K562 (cell line): ENCODE measurements around the gene BCAS4. TPM values are rescaled to one million over a fixed set of nuclear protein-coding genes. Genes with fewer than 3 reads are reported as not detected.

ENCODE experiments used
- ATAC-seq: fragments of 200-7000 bp; cut with Tn5 transposase; 3 replicates; pipeline ENCODE4 v1.9.1; 2020; ENCODE audit warnings: moderate library complexity
- BruUV-seq: library from RNA; stranded (reverse); fragments of 400-500 nt; replicated peaks from 2 replicates; lab custom pipeline; 2021; lab: Mats Ljungman, UMichigan
- CTCF ChIA-PET: fragments of 300-600 bp; formaldehyde crosslinking; extraction: SDS; loops from one replicate; lab custom pipeline; 2021; ENCODE audit warnings: low intra/inter-chr PET ratio; lab: Yijun Ruan, JAX
- POLR2A ChIA-PET: fragments of 300-600, 350-650 bp; sonication (Branson Sonifier 250); formaldehyde crosslinking; extraction: SDS; loops from one replicate; lab custom pipeline; 2021; ENCODE audit warnings: antibody characterized with exemption, inconsistent platforms; lab: Yijun Ruan, JAX
- DNase-seq, 4 experiments: peaks; one replicate each; pipeline versions ENCODE4 v3.0.0 to v3.0.0-alpha.2; 2011 to 2018; ENCODE audit warnings: low spot score in 3 of 4, mixed read lengths in 3 of 4; ENCODE audit errors: extremely low read depth in 1 of 4
- FAIRE-seq: peaks from 2 replicates; lab custom pipeline; 2011; peaks lifted over from hg19 to GRCh38; lab: Jason Lieb, UNC
- H2AFZ ChIP-seq: 2 replicates; pipeline ENCODE4 v1.6.0; 2011; ENCODE audit warnings: low read depth, low read length, control low read depth, inconsistent platforms
- H3K27ac ChIP-seq: fragments of 200-600 bp; 3 replicates; pipeline ENCODE4 v1.8.0; 2011; ENCODE audit warnings: low read depth, mild to moderate bottlenecking, control low read depth, inconsistent platforms, low read length, moderate library complexity, mixed read lengths; ENCODE audit errors: extremely low read depth
- H3K27me3 ChIP-seq, 2 experiments: fragments of 300-600 bp in 1 of 2; 2 replicates in 1 of 2; 3 replicates in 1 of 2; pipeline versions ENCODE4 v1.6.0 to v1.8.0; 2011; ENCODE audit warnings: inconsistent platforms in 2 of 2, low read length in 2 of 2, mild to moderate bottlenecking in 1 of 2, mixed read lengths in 1 of 2, moderate library complexity in 1 of 2; ENCODE audit not compliant: control insufficient read depth in 2 of 2, insufficient read depth in 2 of 2
- H3K36me3 ChIP-seq: fragments of 300-600 bp; 3 replicates; pipeline ENCODE4 v1.8.0; 2011; ENCODE audit warnings: mild to moderate bottlenecking, low read length, inconsistent platforms; ENCODE audit not compliant: control insufficient read depth, insufficient read depth
- H3K4me1 ChIP-seq, 2 experiments: fragments of 200-600 bp in 1 of 2; replicated peaks in 1 of 2; 2 replicates in 1 of 2; 3 replicates in 1 of 2; pipeline versions ENCODE4 v1.5.1 to v1.8.0; 2011; ENCODE audit warnings: inconsistent platforms in 2 of 2, low read length in 2 of 2, mild to moderate bottlenecking in 1 of 2, mixed read lengths in 1 of 2, moderate library complexity in 1 of 2; ENCODE audit not compliant: control insufficient read depth in 2 of 2, insufficient read depth in 2 of 2
- H3K4me2 ChIP-seq: 2 replicates; pipeline ENCODE4 v1.6.1; 2011; ENCODE audit warnings: low read length, control low read depth, inconsistent platforms, mixed read lengths; ENCODE audit not compliant: insufficient read depth
- H3K4me3 ChIP-seq: fragments of 200-600 bp; sonication (generic), shearing (Covaris generic); 2 replicates; pipeline ENCODE4 v1.5.1; 2016; ENCODE audit warnings: control low read depth, inconsistent platforms
- H3K79me2 ChIP-seq: fragments of 200-600 bp; 3 replicates; pipeline ENCODE4 v1.8.0; 2011; ENCODE audit warnings: low read length, inconsistent platforms; ENCODE audit not compliant: control insufficient read depth, insufficient read depth
- H3K9ac ChIP-seq, 2 experiments: 2 replicates each; pipeline versions ENCODE4 v1.6.0 to v1.6.1; 2011; ENCODE audit warnings: low read depth in 2 of 2, low read length in 2 of 2, control low read depth in 1 of 2, inconsistent platforms in 1 of 2, mild to moderate bottlenecking in 1 of 2, mixed read lengths in 1 of 2; ENCODE audit not compliant: insufficient read depth in 1 of 2
- H3K9me1 ChIP-seq: one replicate; pipeline ENCODE4 v1.6.0; 2011; ENCODE audit warnings: inconsistent platforms, mild to moderate bottlenecking, low read length, moderate library complexity; ENCODE audit not compliant: control insufficient read depth, insufficient read depth
- H3K9me3 ChIP-seq: replicated peaks from 2 replicates; pipeline ENCODE4 v1.5.1; 2011; ENCODE audit warnings: low read depth, low read length, inconsistent platforms; ENCODE audit not compliant: control insufficient read depth, insufficient read depth
- H4K20me1 ChIP-seq: replicated peaks from 2 replicates; pipeline ENCODE4 v1.6.1; 2011; ENCODE audit warnings: low read length, inconsistent platforms, mixed read lengths; ENCODE audit not compliant: control insufficient read depth, insufficient read depth
- CREB3L1 ChIP-seq: fragments of 450-650 bp; IDR thresholded peaks from 2 replicates; pipeline ENCODE4 v1.6.1; 2014; ENCODE audit warnings: low read depth, mild to moderate bottlenecking, moderate library complexity, borderline replicate concordance
- MTA1 ChIP-seq: fragments of 450-650 bp; IDR thresholded peaks from 2 replicates; pipeline ENCODE4 v1.6.1; 2017; ENCODE audit warnings: borderline replicate concordance
- NFE2 ChIP-seq: IDR thresholded peaks from 2 replicates; pipeline ENCODE4 v1.6.1; 2014; ENCODE audit warnings: antibody characterized with exemption, low read depth
- PBX2 ChIP-seq, 2 experiments: IDR thresholded peaks in 1 of 2; conservative IDR thresholded peaks in 1 of 2; 2 replicates each; pipeline ENCODE4 v1.6.1; 2016; ENCODE audit warnings: low read depth in 2 of 2, mild to moderate bottlenecking in 1 of 2, missing compliant biosample characterization in 1 of 2, missing genetic modification characterization in 1 of 2, moderate library complexity in 1 of 2
- PHF21A ChIP-seq: fragments of 450-650 bp; IDR thresholded peaks from 2 replicates; pipeline ENCODE4 v1.6.1; 2017; ENCODE audit warnings: low read depth, borderline replicate concordance
- THRAP3 ChIP-seq: fragments of 450-650 bp; IDR thresholded peaks from 2 replicates; pipeline ENCODE4 v1.6.1; 2016; ENCODE audit warnings: mild to moderate bottlenecking, inconsistent platforms, borderline replicate concordance
- ZNF23 ChIP-seq: fragments of 250-450 bp; sonication (Bioruptor Pico); IDR thresholded peaks from 2 replicates; pipeline ENCODE4 v1.4.0; 2020; ENCODE audit warnings: mild to moderate bottlenecking
- WGBS: fragments of 100-300 bp; shearing (Covaris generic); methylation state at CpG from one replicate; pipeline ENCODE4 v1.1.6; 2016; ENCODE audit warnings: low coverage, mixed read lengths; ENCODE audit not compliant: insufficient coverage; ENCODE audit errors: missing lambda C conversion rate; 5-methylcytosine and 5-hydroxymethylcytosine counted together
- in situ Hi-C: fragments of 300-500 bp; cut with MboI; formaldehyde crosslinking; loops from 4 replicates; pipeline ENCODE4 v1.15.0; 2018; ENCODE audit warnings: inconsistent platforms, mixed read lengths
- intact Hi-C: fragments of 100-400 bp; cut with micrococcal nuclease; formaldehyde crosslinking; loops from 2 replicates; pipeline ENCODE4 v1.14.2; 2022
- polyA plus RNA-seq, 8 experiments: library from polyadenylated mRNA; depleted of rRNA in 4 of 8; stranded (reverse) in 5 of 8; unstranded in 3 of 8; fragments of >200 nt; fragmentation: Nextera tagmentation in 2 of 8; fragmentation: Illumina TruSeq in 1 of 8; extraction: Ambion mirVana in 2 of 8; extraction: Trizol in 1 of 8; gene quantifications; 2 replicates each; pipeline versions ENCODE4 v1.2.1 to v1.2.3, GENCODE V29; 2011 to 2014; ENCODE audit warnings: inconsistent platforms in 1 of 8, missing spikeins in 1 of 8
- total RNA-seq, 7 experiments: library from RNA; depleted of rRNA in 6 of 7; stranded (reverse); fragments of >200 nt in 6 of 7; fragmentation: Illumina TruSeq in 2 of 7; extraction: Trizol in 2 of 7; gene quantifications; 2 replicates each; pipeline versions ENCODE4 v1.2.1 to v1.2.3, GENCODE V29; 2011 to 2021; ENCODE audit warnings: low replicate concordance in 1 of 7
- TF ChIP-seq, protein P1 (sequence below): fragments of 450-650 bp; IDR thresholded peaks from 2 replicates; pipeline ENCODE4 v1.6.1; 2016; ENCODE audit warnings: low read depth, mild to moderate bottlenecking, moderate library complexity

The BCAS4 gene
- total and polyA plus RNA-seq, 9 of the 15 experiments (the other 6 are each of a cell fraction or from before 2014, with no cell fraction given) = 0.15 to 2.3 (median 0.47) TPM

DNA sequence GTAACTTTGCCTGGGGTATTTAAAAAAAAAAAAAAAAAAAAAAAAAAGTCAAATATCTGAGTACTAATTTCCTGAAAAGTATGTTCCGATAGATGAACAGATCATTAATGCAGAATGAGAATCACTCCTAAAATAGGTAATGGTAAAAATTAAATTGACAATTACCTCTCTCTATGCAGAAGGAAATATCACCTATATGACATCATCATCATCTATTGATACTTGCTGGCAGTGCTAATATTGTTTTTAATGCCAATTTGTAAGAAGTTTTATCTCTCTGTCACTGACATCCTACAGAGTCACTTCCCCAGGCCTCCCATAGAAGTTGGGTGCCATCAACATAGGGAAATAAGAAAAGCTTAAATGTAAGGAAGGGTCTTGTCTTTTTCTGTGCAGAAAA, 106.4 kb downstream of the BCAS4 start:
- peaks cover 79% of the 10 kb centered on the region for H3K79me2 ChIP-seq
- peaks cover 4 to 35% of the 10 kb centered on the region in 2 experiments for H3K4me1 ChIP-seq
- 100% methylated on average over 1 of the region's 1 CpG for WGBS
- no peak overlapping the region for H3K9ac ChIP-seq
- peaks cover 21% of the 10 kb centered on the region; the same call in 1 of the 2 replicates for H4K20me1 ChIP-seq
- ATAC-seq (no peak), FAIRE-seq (no peak), DNase-seq (no peak)
- H3K4me2 ChIP-seq = no peak overlapping the region
- TF ChIP-seq THRAP3 = no peak
- TF ChIP-seq NFE2 = no peak
- H3K27me3 ChIP-seq = no peaks in the 10 kb centered on the region
- no peaks in the 10 kb centered on the region for H3K9me3 ChIP-seq
- H3K36me3 ChIP-seq = peaks cover 81% of the 10 kb centered on the region
- H2AFZ ChIP-seq = no peak overlapping the region
- no peak overlapping the region for H3K27ac ChIP-seq
- no peak overlapping the region for H3K4me3 ChIP-seq
- in situ Hi-C loops = no loop called here
- peaks cover 9% of the 10 kb centered on the region for H3K9me1 ChIP-seq
- intact Hi-C loops = no loop called here
- POLR2A ChIA-PET = interaction anchor here (0.9 to 1.9 kb wide), 2 partner anchors 11 to 14 kb away, joined by 3 to 4 read pairs; no protein-coding TSS in a partner anchor
- no TSS peak for BruUV-seq
- CTCF ChIA-PET = no interaction called here

DNA sequence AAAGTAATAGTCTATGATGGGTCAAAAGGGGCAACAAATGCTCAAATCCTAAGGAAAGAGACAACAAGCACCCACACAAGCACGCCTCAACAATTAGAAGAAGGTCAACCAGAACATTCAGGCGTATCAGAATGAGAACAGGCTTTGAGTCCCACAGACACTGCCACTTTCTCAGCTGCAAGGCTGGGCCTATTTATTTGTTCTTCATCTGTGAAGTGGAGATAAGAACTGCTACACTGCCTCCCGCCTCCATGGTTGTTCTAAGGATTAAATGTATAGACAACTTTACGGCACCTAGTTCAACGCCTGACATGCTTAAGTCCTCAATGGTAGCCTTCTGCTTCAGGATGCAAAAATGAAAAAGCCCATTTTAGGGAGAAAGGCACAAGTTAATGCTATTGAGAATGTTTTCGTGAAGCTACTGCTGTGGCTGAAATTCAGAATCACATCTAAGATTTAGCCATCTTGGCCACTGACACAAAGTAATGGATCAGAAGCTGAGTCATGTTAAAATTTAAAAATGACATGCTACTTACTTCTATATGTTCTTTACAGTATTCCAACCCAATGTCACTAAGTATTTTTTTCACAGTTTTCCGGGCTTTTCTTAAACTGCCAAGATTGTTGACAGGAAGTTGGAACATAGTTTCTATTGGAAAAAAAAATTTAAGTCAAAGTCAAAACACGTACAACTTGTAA, 108.6 kb downstream of the BCAS4 start:
- ChIA-PET CTCF (no interaction called here), POLR2A (interaction anchor here (0.8 to 2.2 kb wide), 11 partner anchors 8 to 30 kb away, joined by 3 to 11 read pairs (median 4); no protein-coding TSS in a partner anchor)
- H3K27ac ChIP-seq = peak overlapping the region; percentile 83
- peak; percentile 97 for FAIRE-seq
- H3K27me3 ChIP-seq = no peaks in the 10 kb centered on the region
- BruUV-seq = no TSS peak
- H2AFZ ChIP-seq = peak overlapping the region; percentile 50; the same call in 1 of the 2 replicates
- H3K9me1 ChIP-seq = peaks cover 9% of the 10 kb centered on the region
- no peaks in the 10 kb centered on the region for H3K9me3 ChIP-seq
- H3K4me1 ChIP-seq = peaks cover 4 to 39% of the 10 kb centered on the region in 2 experiments
- peak overlapping the region; percentile 74 for H3K4me2 ChIP-seq
- peaks cover 88% of the 10 kb centered on the region for H3K79me2 ChIP-seq
- peak overlapping the region in 1 of 2 experiments; percentile 51; a peak in 2 of 4 replicates for H3K9ac ChIP-seq
- H3K4me3 ChIP-seq = no peak overlapping the region
- intact Hi-C loops = no loop called here
- in situ Hi-C loops = no loop called here
- peak; percentile 85 to 93 (median 89) for DNase-seq
- ATAC-seq = peak; percentile 92
- WGBS = 4% methylated on average over 8 of the region's 8 CpGs
- peaks cover 21% of the 10 kb centered on the region; the same call in 1 of the 2 replicates for H4K20me1 ChIP-seq
- peaks cover 70% of the 10 kb centered on the region for H3K36me3 ChIP-seq
- TF ChIP-seq, protein P1, sequence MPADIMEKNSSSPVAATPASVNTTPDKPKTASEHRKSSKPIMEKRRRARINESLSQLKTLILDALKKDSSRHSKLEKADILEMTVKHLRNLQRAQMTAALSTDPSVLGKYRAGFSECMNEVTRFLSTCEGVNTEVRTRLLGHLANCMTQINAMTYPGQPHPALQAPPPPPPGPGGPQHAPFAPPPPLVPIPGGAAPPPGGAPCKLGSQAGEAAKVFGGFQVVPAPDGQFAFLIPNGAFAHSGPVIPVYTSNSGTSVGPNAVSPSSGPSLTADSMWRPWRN = peak; percentile 40
- no peak for TF ChIP-seq ZNF23 (CRISPR knock-in tag)
- peak; percentile 54; the same call in 1 of the 2 replicates for TF ChIP-seq CREB3L1
- no peak for TF ChIP-seq PBX2 (CRISPR knock-in tag; IDR thresholded peaks at IDR 0.05; ENCODE audit: low read depth)
- TF ChIP-seq PBX2 (tag; conservative IDR thresholded peaks at IDR 0.05; ENCODE audit: low read depth) = 0 out of 2 replicates have a peak, but pooled peaks have one; percentile 33
- TF ChIP-seq MTA1 = peak; percentile 64; the same call in 1 of the 2 replicates
- TF ChIP-seq PHF21A = 0 out of 2 replicates have a peak, but pooled peaks have one; percentile 14
